CD4-positive, alpha-beta T cell (primary cell): ENCODE results near the gene NPW. TPM values are rescaled to one million over a fixed set of nuclear protein-coding genes. Genes with fewer than 3 reads are reported as not detected.

ENCODE experiments used
- ATAC-seq: fragments of 200-7000 bp; cut with Tn5 transposase; one replicate; pipeline ENCODE4 v1.10.0; 2022; ENCODE audit warnings: mild to moderate bottlenecking; ENCODE audit not compliant: poor library complexity
- CTCF ChIA-PET: fragments of 350-600 bp; sonication (Branson Sonifier 250); formaldehyde crosslinking; loops from one replicate; lab custom pipeline; 2021; ENCODE audit warnings: antibody characterized with exemption, inconsistent platforms; lab: Charles Lee
- POLR2A ChIA-PET: fragments of 350-600 bp; sonication (Branson Sonifier 250); formaldehyde crosslinking; loops from one replicate; lab custom pipeline; 2021; ENCODE audit warnings: antibody characterized with exemption, inconsistent platforms; lab: Charles Lee
- DNase-seq, 14 experiments: peaks; one replicate each; pipeline ENCODE4 v3.0.0-alpha.2; 2013 to 2020; ENCODE audit warnings: mixed read lengths in 2 of 14
- H3K27ac ChIP-seq, 2 donors: one replicate each; pipeline versions ENCODE4 v1.5.1 to v1.7.0; 2013; ENCODE audit warnings: low read length in 2 of 2, low read depth in 1 of 2, mild to moderate bottlenecking in 1 of 2
- H3K27me3 ChIP-seq, 2 experiments: 1 replicate in 1 of 2; 2 replicates in 1 of 2; pipeline versions ENCODE4 v1.6.1 to v1.7.0; 2013; ENCODE audit warnings: low read length in 2 of 2, control low read depth in 1 of 2, mild to moderate bottlenecking in 1 of 2, moderate library complexity in 1 of 2; ENCODE audit not compliant: insufficient read depth in 2 of 2, control insufficient read depth in 1 of 2
- H3K36me3 ChIP-seq: one replicate; pipeline ENCODE4 v1.6.1; 2013; ENCODE audit warnings: low read length, control low read depth; ENCODE audit not compliant: insufficient read depth
- H3K4me1 ChIP-seq: one replicate; pipeline ENCODE4 v1.6.1; 2013; ENCODE audit warnings: low read length, control low read depth; ENCODE audit not compliant: insufficient read depth
- H3K4me3 ChIP-seq: one replicate; pipeline ENCODE4 v1.5.1; 2013; ENCODE audit warnings: mild to moderate bottlenecking, low read length, moderate library complexity
- H3K9me3 ChIP-seq, 2 experiments: 1 replicate in 1 of 2; 2 replicates in 1 of 2; pipeline versions ENCODE4 v1.6.1 to v1.7.0; 2013; ENCODE audit warnings: low read length in 2 of 2, mild to moderate bottlenecking in 2 of 2, control low read depth in 1 of 2, moderate library complexity in 1 of 2; ENCODE audit not compliant: control insufficient read depth in 1 of 2, insufficient read depth in 1 of 2
- H3K27ac Mint-ChIP-seq: one replicate; pipeline ENCODE4 v1.8.0; 2020; ENCODE audit warnings: mixed read lengths
- H3K27me3 Mint-ChIP-seq: one replicate; pipeline ENCODE4 v1.8.0; 2021; ENCODE audit warnings: mixed read lengths
- H3K36me3 Mint-ChIP-seq: one replicate; pipeline ENCODE4 v1.8.0; 2021; ENCODE audit warnings: low read depth, mixed read lengths
- H3K4me1 Mint-ChIP-seq: one replicate; pipeline ENCODE4 v1.8.0; 2021; ENCODE audit warnings: low read depth, mixed read lengths
- H3K4me3 Mint-ChIP-seq: one replicate; pipeline ENCODE4 v1.8.0; 2020; ENCODE audit warnings: mild to moderate bottlenecking, mixed read lengths
- H3K9me3 Mint-ChIP-seq: one replicate; pipeline ENCODE4 v1.8.0; 2020; ENCODE audit warnings: mixed read lengths
- intact Hi-C, 2 experiments: fragments of 100-400 bp; cut with DNase I in 1 of 2; cut with micrococcal nuclease in 1 of 2; formaldehyde crosslinking; loops; one replicate each; pipeline versions ENCODE4 v1.15.1 to v1.9.0; 2023 to 2025; cut with DNase I, micrococcal nuclease
- total RNA-seq, 174 experiments: library from RNA in 2 of 174; stranded (reverse) in 2 of 174; gene quantifications; one replicate each; pipeline ENCODE4 v1.2.3 and lab custom pipeline; 2021 to 2026
- TF ChIP-seq, protein P1 (sequence below): fragments of 200-600 bp; IDR thresholded peaks from one replicate; pipeline ENCODE4 v1.8.0; 2022; ENCODE audit warnings: antibody characterized with exemption, mild to moderate bottlenecking

NPW gene
- total RNA-seq, 2 experiments from 2014 or later = 0.80 TPM; not detected in 1

DNA sequence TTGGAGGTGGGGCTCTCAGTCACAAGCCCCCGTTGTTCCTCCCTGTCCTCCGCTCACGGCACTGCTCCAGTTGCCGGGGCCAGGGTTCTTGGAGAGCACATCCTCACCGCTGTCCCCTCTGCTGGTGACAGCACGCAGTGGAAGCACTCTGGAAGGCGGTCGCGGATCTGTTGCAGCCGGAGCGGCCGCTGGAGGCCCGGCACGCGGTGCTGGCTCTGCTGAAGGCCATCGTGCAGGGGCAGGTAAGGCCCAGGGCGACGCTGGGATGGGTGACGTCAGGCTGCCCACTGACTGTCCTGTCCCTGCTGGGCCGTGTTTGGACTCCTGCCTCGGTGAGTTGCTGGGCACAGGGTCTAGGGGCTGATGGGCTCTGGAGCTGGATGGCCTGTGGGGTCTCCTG lies 33.6 kb downstream of the NPW start:
- no peak for DNase-seq
- intact Hi-C loops = no loop called here
- Mint-ChIP-seq H3K36me3 (peaks cover 40% of the 10 kb centered on the region), H3K9me3 (no peaks in the 10 kb centered on the region), H3K4me3 (no peak overlapping the region), H3K27ac (no peak overlapping the region), H3K27me3 (no peaks in the 10 kb centered on the region), H3K4me1 (peaks cover 10% of the 10 kb centered on the region)
- TF ChIP-seq, protein P1, sequence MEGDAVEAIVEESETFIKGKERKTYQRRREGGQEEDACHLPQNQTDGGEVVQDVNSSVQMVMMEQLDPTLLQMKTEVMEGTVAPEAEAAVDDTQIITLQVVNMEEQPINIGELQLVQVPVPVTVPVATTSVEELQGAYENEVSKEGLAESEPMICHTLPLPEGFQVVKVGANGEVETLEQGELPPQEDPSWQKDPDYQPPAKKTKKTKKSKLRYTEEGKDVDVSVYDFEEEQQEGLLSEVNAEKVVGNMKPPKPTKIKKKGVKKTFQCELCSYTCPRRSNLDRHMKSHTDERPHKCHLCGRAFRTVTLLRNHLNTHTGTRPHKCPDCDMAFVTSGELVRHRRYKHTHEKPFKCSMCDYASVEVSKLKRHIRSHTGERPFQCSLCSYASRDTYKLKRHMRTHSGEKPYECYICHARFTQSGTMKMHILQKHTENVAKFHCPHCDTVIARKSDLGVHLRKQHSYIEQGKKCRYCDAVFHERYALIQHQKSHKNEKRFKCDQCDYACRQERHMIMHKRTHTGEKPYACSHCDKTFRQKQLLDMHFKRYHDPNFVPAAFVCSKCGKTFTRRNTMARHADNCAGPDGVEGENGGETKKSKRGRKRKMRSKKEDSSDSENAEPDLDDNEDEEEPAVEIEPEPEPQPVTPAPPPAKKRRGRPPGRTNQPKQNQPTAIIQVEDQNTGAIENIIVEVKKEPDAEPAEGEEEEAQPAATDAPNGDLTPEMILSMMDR = no peak
- Histone ChIP-seq H3K36me3 (peaks cover 64% of the 10 kb centered on the region), H3K4me1 (peaks cover 12% of the 10 kb centered on the region), H3K4me3 (no peak overlapping the region), H3K27ac (no peak overlapping the region), H3K9me3 (no peaks in the 10 kb centered on the region), H3K27me3 (no peaks in the 10 kb centered on the region)
- ChIA-PET CTCF (no interaction called here), POLR2A (no interaction called here)
- no peak for ATAC-seq

GRCh38 chr16:2053897-2054296 lies 34.3 kb downstream of the NPW start:
- Mint-ChIP-seq H3K4me3 (no peak overlapping the region), H3K9me3 (no peaks in the 10 kb centered on the region), H3K27ac (no peak overlapping the region), H3K4me1 (peaks cover 3% of the 10 kb centered on the region), H3K36me3 (peaks cover 45% of the 10 kb centered on the region), H3K27me3 (no peaks in the 10 kb centered on the region)
- peaks cover 70% of the 10 kb centered on the region for H3K36me3 ChIP-seq
- ATAC-seq = no peak
- peaks cover 5% of the 10 kb centered on the region for H3K4me1 ChIP-seq
- DNase-seq = no peak
- ChIA-PET CTCF (no interaction called here), POLR2A (no interaction called here)
- H3K27me3 ChIP-seq = no peaks in the 10 kb centered on the region
- H3K27ac ChIP-seq = no peak overlapping the region
- H3K4me3 ChIP-seq = no peak overlapping the region
- H3K9me3 ChIP-seq = no peaks in the 10 kb centered on the region
- intact Hi-C loops = no loop called here
- TF ChIP-seq, protein P1 = no peak

GRCh38 chr16:2054543-2055245 lies 35.1 kb downstream of the NPW start:
- Histone ChIP-seq H3K27ac (no peak overlapping the region), H3K4me1 (no peaks in the 10 kb centered on the region), H3K9me3 (no peaks in the 10 kb centered on the region), H3K27me3 (no peaks in the 10 kb centered on the region), H3K36me3 (peaks cover 70% of the 10 kb centered on the region), H3K4me3 (no peak overlapping the region)
- ChIA-PET POLR2A (no interaction called here), CTCF (no interaction called here)
- Mint-ChIP-seq H3K9me3 (no peaks in the 10 kb centered on the region), H3K4me3 (no peak overlapping the region), H3K27me3 (no peaks in the 10 kb centered on the region), H3K4me1 (no peaks in the 10 kb centered on the region), H3K27ac (no peak overlapping the region), H3K36me3 (peaks cover 45% of the 10 kb centered on the region)
- TF ChIP-seq, protein P1 = no peak
- intact Hi-C loops = no loop called here
- DNase-seq (no peak), ATAC-seq (no peak)
